Trophoblast cell (in vitro differentiated cells and primary cell): Measurements from ENCODE around the gene MKI67.

Experiments
- DNase-seq, 2 donors: peaks; one replicate each; pipeline ENCODE4 v3.0.0-alpha.2; 2016
- H2AFZ ChIP-seq: 2 replicates; pipeline ENCODE4 v1.6.1; 2013; ENCODE audit warnings: low read length, moderate library complexity, mild to moderate bottlenecking; ENCODE audit not compliant: insufficient read depth, poor library complexity
- H2AK5ac ChIP-seq: 2 replicates; pipeline ENCODE4 v1.6.1; 2013; ENCODE audit warnings: mild to moderate bottlenecking, low read length
- H2BK120ac ChIP-seq: 2 replicates; pipeline ENCODE4 v1.6.1; 2013; ENCODE audit warnings: low read length, mild to moderate bottlenecking, moderate library complexity; ENCODE audit not compliant: insufficient read depth, poor library complexity
- H2BK12ac ChIP-seq: 2 replicates; pipeline ENCODE4 v1.6.1; 2013; ENCODE audit warnings: mild to moderate bottlenecking, low read length, moderate library complexity
- H2BK5ac ChIP-seq: 2 replicates; pipeline ENCODE4 v1.6.1; 2013; ENCODE audit warnings: low read length, low read depth, moderate library complexity, mild to moderate bottlenecking; ENCODE audit not compliant: poor library complexity
- H3K14ac ChIP-seq: 2 replicates; pipeline ENCODE4 v1.6.1; 2013; ENCODE audit warnings: mild to moderate bottlenecking, low read length
- H3K18ac ChIP-seq: 2 replicates; pipeline ENCODE4 v1.6.1; 2013; ENCODE audit warnings: mild to moderate bottlenecking, low read length
- H3K23ac ChIP-seq: 2 replicates; pipeline ENCODE4 v1.6.1; 2013; ENCODE audit warnings: low read length
- H3K27ac ChIP-seq: 2 replicates; pipeline ENCODE4 v1.5.1; 2013; ENCODE audit warnings: low read depth, mild to moderate bottlenecking, inconsistent platforms, low read length, moderate library complexity
- H3K27me3 ChIP-seq: 2 replicates; pipeline ENCODE4 v1.6.1; 2013; ENCODE audit warnings: inconsistent platforms, mild to moderate bottlenecking, low read length, moderate library complexity; ENCODE audit not compliant: insufficient read depth
- H3K36me3 ChIP-seq, 2 experiments: 1 replicate in 1 of 2; 2 replicates in 1 of 2; pipeline ENCODE4 v1.6.1; 2013; ENCODE audit warnings: low read length in 2 of 2, mild to moderate bottlenecking in 2 of 2, moderate library complexity in 1 of 2; ENCODE audit not compliant: insufficient read depth in 2 of 2, control insufficient read depth in 1 of 2
- H3K4ac ChIP-seq: 2 replicates; pipeline ENCODE4 v1.6.1; 2013; ENCODE audit warnings: low read depth, mild to moderate bottlenecking, low read length, moderate library complexity
- H3K4me1 ChIP-seq, 2 experiments: 1 replicate in 1 of 2; 2 replicates in 1 of 2; pipeline ENCODE4 v1.6.1; 2013; ENCODE audit warnings: low read length in 2 of 2, mild to moderate bottlenecking in 2 of 2, moderate library complexity in 1 of 2; ENCODE audit not compliant: insufficient read depth in 2 of 2, control insufficient read depth in 1 of 2
- H3K4me2 ChIP-seq: 2 replicates; pipeline ENCODE4 v1.6.1; 2013; ENCODE audit warnings: inconsistent platforms, mild to moderate bottlenecking, low read length, moderate library complexity
- H3K4me3 ChIP-seq: 2 replicates; pipeline ENCODE4 v1.5.1; 2013; ENCODE audit warnings: mild to moderate bottlenecking, low read depth, low read length, inconsistent platforms
- H3K79me1 ChIP-seq: one replicate; pipeline ENCODE4 v1.6.1; 2013; ENCODE audit warnings: low read length
- H3K79me2 ChIP-seq: 2 replicates; pipeline ENCODE4 v1.6.1; 2013; ENCODE audit warnings: low read length, mild to moderate bottlenecking; ENCODE audit not compliant: control insufficient read depth, insufficient read depth, poor library complexity
- H3K9ac ChIP-seq: 2 replicates; pipeline ENCODE4 v1.6.1; 2013; ENCODE audit warnings: mild to moderate bottlenecking, low read length
- H3K9me3 ChIP-seq: 2 replicates; pipeline ENCODE4 v1.6.1; 2013; ENCODE audit warnings: low read depth, mild to moderate bottlenecking, control low read depth, inconsistent platforms, low read length; ENCODE audit not compliant: insufficient read depth
- H4K12ac ChIP-seq: 2 replicates; pipeline ENCODE4 v1.6.1; 2013; ENCODE audit warnings: low read depth, mild to moderate bottlenecking, low read length, moderate library complexity
- H4K8ac ChIP-seq: 2 replicates; pipeline ENCODE4 v1.6.1; 2013; ENCODE audit warnings: low read depth, mild to moderate bottlenecking, low read length, moderate library complexity
- H4K91ac ChIP-seq: one replicate; pipeline ENCODE4 v1.6.1; 2013; ENCODE audit warnings: low read depth, mild to moderate bottlenecking, low read length, moderate library complexity
- WGBS: extraction: QIAGEN DNeasy Blood & Tissue Kit; methylation state at CpG from one replicate; pipeline ENCODE4 v1.1.7; 2013; ENCODE audit warnings: missing lambda C conversion rate; ENCODE audit not compliant: insufficient read length, insufficient coverage; ENCODE audit errors: extremely low coverage; 5-methylcytosine and 5-hydroxymethylcytosine counted together

The MKI67 gene

DNA sequence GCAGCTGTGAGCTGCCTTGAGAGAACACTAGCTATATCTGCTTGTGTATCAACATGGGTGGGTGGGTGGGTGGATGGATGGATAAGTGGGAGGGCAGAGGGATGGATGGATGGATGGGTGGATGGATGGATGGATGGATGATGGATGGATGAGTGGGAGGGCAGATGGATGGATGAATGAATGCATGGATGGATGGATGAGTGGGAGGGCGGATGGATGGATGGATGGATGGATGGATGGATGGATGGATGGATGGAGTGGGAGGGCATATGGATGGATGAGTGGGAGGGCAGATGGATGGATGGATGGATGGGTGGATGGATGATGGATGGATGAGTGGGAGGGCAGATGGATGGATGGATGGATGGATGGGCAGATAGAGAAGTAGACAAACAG lies 76.1 kb downstream of the MKI67 start:
- Histone ChIP-seq H4K91ac (no peak overlapping the region), H2AFZ (no peak overlapping the region), H3K4ac (no peak overlapping the region), H3K9ac (no peak overlapping the region), H3K79me2 (peaks cover 2% of the 10 kb centered on the region), H4K8ac (no peak overlapping the region), H3K4me1 (peaks cover 3 to 27% of the 10 kb centered on the region in 2 experiments), H2BK5ac (no peak overlapping the region), H4K12ac (no peak overlapping the region), H3K23ac (no peak overlapping the region), H3K4me2 (no peak overlapping the region), H2AK5ac (no peak overlapping the region), H2BK120ac (no peak overlapping the region), H3K9me3 (no peaks in the 10 kb centered on the region), H3K27ac (no peak overlapping the region), H3K18ac (no peak overlapping the region), H3K27me3 (no peaks in the 10 kb centered on the region), H3K79me1 (no peaks in the 10 kb centered on the region), H3K36me3 (peaks cover 8 to 11% of the 10 kb centered on the region in 2 experiments), H2BK12ac (no peak overlapping the region), H3K4me3 (no peak overlapping the region), H3K14ac (no peak overlapping the region)
- WGBS: 100% methylated on average over 1 of the region's 1 CpG
- no peak for DNase-seq

DNA sequence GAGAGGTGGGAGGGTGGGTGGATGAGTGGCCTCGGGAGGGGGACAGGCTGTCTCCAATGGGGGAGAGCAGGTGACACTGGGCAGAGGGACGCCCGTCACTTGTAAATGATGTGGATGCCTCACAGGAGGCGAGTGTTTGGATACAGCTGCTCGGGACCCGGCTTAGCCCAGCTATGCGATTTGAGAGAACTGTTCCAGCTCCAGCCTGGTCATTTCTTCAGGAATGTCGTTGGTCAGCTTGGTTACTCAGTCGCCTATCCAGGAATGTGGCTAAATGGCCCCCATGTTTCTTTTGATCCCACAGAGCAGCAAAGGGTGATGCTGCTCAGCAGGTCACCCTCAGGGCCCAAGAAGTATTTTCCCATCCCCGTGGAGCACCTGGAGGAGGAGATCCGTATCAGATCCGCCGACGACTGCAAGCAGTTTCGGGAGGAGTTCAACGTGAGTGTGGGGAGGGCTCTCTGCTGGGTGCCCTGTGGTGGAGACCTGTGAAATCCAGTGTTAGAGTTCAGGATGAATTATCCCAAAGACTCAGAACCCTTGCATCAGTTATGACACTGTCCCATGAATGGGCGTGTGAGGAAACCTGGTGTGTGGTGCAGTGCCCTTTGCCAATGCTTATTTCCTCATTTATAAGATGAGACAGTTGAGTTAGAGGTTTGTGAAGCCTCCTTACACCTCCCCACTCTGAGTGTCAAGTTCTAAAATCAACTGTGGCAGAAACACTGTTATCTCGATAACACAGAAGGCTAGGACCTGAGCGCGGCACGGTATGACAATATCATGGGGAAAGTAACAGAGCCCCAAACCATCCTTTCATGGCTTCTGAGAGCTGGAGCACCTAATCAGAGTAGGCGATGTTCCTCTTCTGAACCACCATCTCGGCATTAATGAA lies 76.8 kb downstream of the MKI67 start:
- no peak overlapping the region for H3K18ac ChIP-seq
- no peak overlapping the region for H4K12ac ChIP-seq
- H3K79me2 ChIP-seq: peaks cover 2% of the 10 kb centered on the region
- H4K8ac ChIP-seq: no peak overlapping the region
- H3K9ac ChIP-seq: no peak overlapping the region
- peak; percentile 97 to 98 for DNase-seq
- H3K23ac ChIP-seq: no peak overlapping the region
- H4K91ac ChIP-seq: peak overlapping the region; percentile 6
- no peaks in the 10 kb centered on the region for H3K9me3 ChIP-seq
- no peak overlapping the region for H3K14ac ChIP-seq
- no peaks in the 10 kb centered on the region for H3K27me3 ChIP-seq
- no peak overlapping the region for H2BK120ac ChIP-seq
- WGBS: no CpG with 5 or more reads among the region's 23 CpGs
- H2AFZ ChIP-seq: no peak overlapping the region
- no peaks in the 10 kb centered on the region for H3K79me1 ChIP-seq
- H3K4me1 ChIP-seq: peaks cover 3 to 23% of the 10 kb centered on the region in 2 experiments
- peak overlapping the region; percentile 29 for H3K27ac ChIP-seq
- peaks cover 4 to 6% of the 10 kb centered on the region in 2 experiments for H3K36me3 ChIP-seq
- H3K4me3 ChIP-seq: no peak overlapping the region
- peak overlapping the region; percentile 10 for H3K4me2 ChIP-seq
- no peak overlapping the region for H2BK12ac ChIP-seq
- H2AK5ac ChIP-seq: no peak overlapping the region
- no peak overlapping the region for H3K4ac ChIP-seq
- H2BK5ac ChIP-seq: no peak overlapping the region

DNA sequence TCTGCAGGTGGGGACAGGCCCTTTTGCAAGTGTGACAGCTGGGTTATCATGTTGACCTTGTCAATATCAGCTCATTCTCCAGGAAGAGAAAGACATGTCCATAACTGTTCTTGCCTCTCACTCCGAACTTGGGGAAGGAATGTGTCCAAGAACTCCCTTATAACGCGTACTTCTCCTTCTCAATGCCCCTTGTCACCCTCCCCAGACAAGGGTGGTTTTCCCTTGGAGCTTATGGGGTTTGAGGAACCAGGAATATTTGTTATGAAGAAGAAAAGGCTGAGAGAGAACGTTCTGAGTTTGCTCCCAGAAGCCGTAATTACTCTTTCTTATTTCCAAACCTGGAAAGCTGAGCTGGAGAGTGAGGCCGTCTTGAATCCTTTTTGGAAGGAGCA lies 77.4 kb downstream of the MKI67 start:
- Histone ChIP-seq H3K36me3 (peaks cover 4 to 6% of the 10 kb centered on the region in 2 experiments), H3K4me2 (peak overlapping the region; percentile 10), H2AFZ (no peak overlapping the region), H3K4ac (no peak overlapping the region), H3K79me2 (peaks cover 2% of the 10 kb centered on the region), H3K14ac (no peak overlapping the region), H2BK5ac (no peak overlapping the region), H3K27ac (peak overlapping the region; percentile 29), H4K12ac (no peak overlapping the region), H2BK120ac (no peak overlapping the region), H4K91ac (no peak overlapping the region), H4K8ac (no peak overlapping the region), H3K4me3 (no peak overlapping the region), H3K18ac (no peak overlapping the region), H2BK12ac (no peak overlapping the region), H3K27me3 (no peaks in the 10 kb centered on the region), H3K4me1 (peaks cover 3 to 22% of the 10 kb centered on the region in 2 experiments), H3K9me3 (no peaks in the 10 kb centered on the region), H2AK5ac (no peak overlapping the region), H3K79me1 (no peaks in the 10 kb centered on the region), H3K23ac (no peak overlapping the region), H3K9ac (no peak overlapping the region)
- peak in 1 of 2 donors; percentile 8 for DNase-seq
- no CpG with 5 or more reads among the region's 6 CpGs for WGBS

DNA sequence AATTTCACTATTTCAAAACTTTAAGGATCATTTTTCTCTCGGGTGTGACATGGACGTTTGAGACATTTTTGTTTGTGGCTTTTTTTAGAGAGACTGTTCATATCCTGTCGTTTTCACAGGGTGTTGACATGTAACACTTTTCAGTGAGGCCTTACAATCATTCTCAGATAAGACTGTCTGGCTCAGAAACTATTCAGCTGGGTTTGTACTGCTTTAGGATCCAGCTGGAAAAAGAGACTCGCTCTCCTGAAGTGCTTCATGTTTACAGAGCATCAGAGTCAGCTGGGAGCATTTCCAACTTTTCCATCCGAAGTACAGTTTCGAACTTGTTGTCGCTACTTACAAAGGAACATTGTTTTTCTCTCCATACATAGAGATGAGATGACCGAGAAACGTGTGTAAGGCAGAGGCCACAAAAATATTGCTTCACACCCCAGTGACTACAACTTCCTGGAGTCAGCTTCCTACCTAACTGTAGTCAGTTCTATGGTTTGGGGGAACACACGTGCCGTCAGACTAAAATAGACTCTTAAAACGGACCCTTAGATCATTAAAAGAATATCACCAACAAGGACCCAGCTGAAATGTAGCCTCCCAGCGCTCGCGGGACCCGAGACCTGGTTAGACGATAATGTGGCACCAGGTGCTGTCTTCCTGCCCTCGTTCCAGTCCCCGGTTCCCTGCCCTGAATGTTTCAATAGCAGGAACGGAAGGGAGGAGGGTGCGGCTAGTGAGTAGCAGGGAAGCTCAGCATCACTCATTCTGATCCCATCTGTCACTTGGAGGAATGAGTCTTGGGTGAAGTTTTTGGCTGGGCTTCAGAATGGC lies 78.0 kb downstream of the MKI67 start:
- H4K8ac ChIP-seq: no peak overlapping the region
- H3K27ac ChIP-seq: no peak overlapping the region
- H2BK5ac ChIP-seq: no peak overlapping the region
- no peak overlapping the region for H3K4me2 ChIP-seq
- H2AFZ ChIP-seq: no peak overlapping the region
- DNase-seq: peak; percentile 85 to 90
- no peak overlapping the region for H2BK12ac ChIP-seq
- no peaks in the 10 kb centered on the region for H3K79me1 ChIP-seq
- H3K18ac ChIP-seq: no peak overlapping the region
- no peak overlapping the region for H2AK5ac ChIP-seq
- H3K4me1 ChIP-seq: peaks cover 3 to 22% of the 10 kb centered on the region in 2 experiments
- H3K4ac ChIP-seq: no peak overlapping the region
- WGBS: no CpG with 5 or more reads among the region's 21 CpGs
- no peak overlapping the region for H4K91ac ChIP-seq
- H3K9ac ChIP-seq: no peak overlapping the region
- no peak overlapping the region for H3K4me3 ChIP-seq
- no peaks in the 10 kb centered on the region for H3K27me3 ChIP-seq
- peaks cover 4% of the 10 kb centered on the region in 2 experiments for H3K36me3 ChIP-seq
- no peak overlapping the region for H2BK120ac ChIP-seq
- H4K12ac ChIP-seq: no peak overlapping the region
- no peak overlapping the region for H3K23ac ChIP-seq
- H3K14ac ChIP-seq: no peak overlapping the region
- peaks cover 2% of the 10 kb centered on the region for H3K79me2 ChIP-seq
- no peaks in the 10 kb centered on the region for H3K9me3 ChIP-seq
